HAP-1 (cell line): ENCODE data around the gene CABCOCO1.
"Not testable (repeated sequence)": the region's sequence is repeated elsewhere in the genome, so short reads cannot be mapped to it uniquely, and the experiment has no call there.

Experiments used
- DNase-seq, 2 experiments: peaks; one replicate each; pipeline ENCODE4 v3.0.0-alpha.2; 2016 to 2020; ENCODE audit warnings: low spot score in 2 of 2
- H3K27me3 ChIP-seq: fragments of 250-450 bp; sonication (Bioruptor Pico); 2 replicates; pipeline ENCODE4 v1.5.1; 2020; ENCODE audit warnings: low read depth, mild to moderate bottlenecking, moderate library complexity
- H3K36me3 ChIP-seq: fragments of 250-450 bp; sonication (Bioruptor Pico); replicated peaks from 2 replicates; pipeline ENCODE4 v1.5.1; 2020; ENCODE audit warnings: mild to moderate bottlenecking
- H3K4me1 ChIP-seq: fragments of 250-450 bp; sonication (Bioruptor Pico); 2 replicates; pipeline ENCODE4 v1.5.1; 2020; ENCODE audit warnings: mild to moderate bottlenecking
- H3K4me3 ChIP-seq: fragments of 250-450 bp; sonication (Bioruptor Pico); 2 replicates; pipeline ENCODE4 v1.5.1; 2020; ENCODE audit warnings: mild to moderate bottlenecking, moderate library complexity
- H3K9me3 ChIP-seq: fragments of 250-450 bp; sonication (Bioruptor Pico); 2 replicates; pipeline ENCODE4 v1.5.1; 2020; ENCODE audit warnings: mild to moderate bottlenecking, moderate library complexity
- in situ Hi-C: fragments of 300-500 bp; cut with MboI; formaldehyde crosslinking; loops from 3 replicates; pipeline ENCODE4 v1.14.3; 2020; ENCODE audit warnings: low sequenced_read_pairs, inconsistent platforms, mixed read lengths

Gene CABCOCO1

GRCh38 chr10:61705022-61705613 lies 42.4 kb downstream of the CABCOCO1 start:
- Histone ChIP-seq H3K4me3 (no peak overlapping the region), H3K36me3 (no peaks in the 10 kb centered on the region), H3K27me3 (no peaks in the 10 kb centered on the region), H3K4me1 (no peaks in the 10 kb centered on the region), H3K9me3 (no peaks in the 10 kb centered on the region)
- DNase-seq, result no peak
- in situ Hi-C loops, result no loop called here

- Histone ChIP-seq H3K27me3 (no peaks in the 10 kb centered on the region), H3K4me1 (no peaks in the 10 kb centered on the region)
- in situ Hi-C loops, result no loop called here
Measured at GRCh38 chr10:61708846-61709245, 46.1 kb downstream of the CABCOCO1 start.

GRCh38 chr10:61712105-61712504 lies 49.4 kb downstream of the CABCOCO1 start:
- H3K4me1 ChIP-seq, H3K9me3 ChIP-seq, H3K36me3 ChIP-seq, DNase-seq, in situ Hi-C loops, H3K27me3 ChIP-seq, H3K4me3 ChIP-seq: not testable (repeated sequence)

More at GRCh38 chr10:61708846-61709245, 46.1 kb downstream of the CABCOCO1 start:
- H3K36me3 ChIP-seq, result no peaks in the 10 kb centered on the region
- H3K4me3 ChIP-seq, result no peak overlapping the region
- no peaks in the 10 kb centered on the region for H3K9me3 ChIP-seq
- DNase-seq, result no peak

- H3K4me1 ChIP-seq, H3K36me3 ChIP-seq, in situ Hi-C loops, DNase-seq, H3K4me3 ChIP-seq, H3K9me3 ChIP-seq, H3K27me3 ChIP-seq: not testable (repeated sequence)
Measured at GRCh38 chr10:61719475-61719874, 56.7 kb downstream of the CABCOCO1 start.

- no peak overlapping the region for H3K4me3 ChIP-seq
- DNase-seq, result no peak
- H3K4me1 ChIP-seq, result no peaks in the 10 kb centered on the region
- no peaks in the 10 kb centered on the region for H3K36me3 ChIP-seq
- H3K27me3 ChIP-seq, result no peaks in the 10 kb centered on the region
- no peaks in the 10 kb centered on the region for H3K9me3 ChIP-seq
- in situ Hi-C loops, result no loop called here
Measured at GRCh38 chr10:61719906-61720305, 57.2 kb downstream of the CABCOCO1 start.

- Histone ChIP-seq H3K36me3 (no peaks in the 10 kb centered on the region), H3K4me3 (no peak overlapping the region), H3K27me3 (no peaks in the 10 kb centered on the region), H3K9me3 (no peaks in the 10 kb centered on the region), H3K4me1 (no peaks in the 10 kb centered on the region)
- DNase-seq, result no peak
- in situ Hi-C loops, result no loop called here
Measured at GRCh38 chr10:61721431-61721830, 58.7 kb downstream of the CABCOCO1 start.

GRCh38 chr10:61725221-61725620 lies 62.5 kb downstream of the CABCOCO1 start:
- not testable (repeated sequence) for H3K4me1 ChIP-seq, DNase-seq
- in situ Hi-C loops, result loop anchor here (25.0 kb wide), 1 partner anchor 913 kb away; no protein-coding TSS in a partner anchor

GRCh38 chr10:61729596-61729995 lies 66.9 kb downstream of the CABCOCO1 start:
- in situ Hi-C loops, result loop anchor here (25.0 kb wide), 1 partner anchor 917 kb away; no protein-coding TSS in a partner anchor
- H3K4me1 ChIP-seq, result no peaks in the 10 kb centered on the region
- no peak for DNase-seq

More at GRCh38 chr10:61725221-61725620, 62.5 kb downstream of the CABCOCO1 start:
- H3K27me3 ChIP-seq, H3K4me3 ChIP-seq, H3K9me3 ChIP-seq, H3K36me3 ChIP-seq: not testable (repeated sequence)

GRCh38 chr10:61730671-61731070 lies 67.9 kb downstream of the CABCOCO1 start:
- H3K4me3 ChIP-seq, result no peak overlapping the region
- no peak for DNase-seq
- H3K4me1 ChIP-seq, result no peaks in the 10 kb centered on the region
- in situ Hi-C loops, result loop anchor here (25.0 kb wide), 1 partner anchor 918 kb away; no protein-coding TSS in a partner anchor
- H3K36me3 ChIP-seq, result no peaks in the 10 kb centered on the region
- no peaks in the 10 kb centered on the region for H3K9me3 ChIP-seq
- no peaks in the 10 kb centered on the region for H3K27me3 ChIP-seq

More at GRCh38 chr10:61729596-61729995, 66.9 kb downstream of the CABCOCO1 start:
- no peaks in the 10 kb centered on the region for H3K36me3 ChIP-seq
- H3K27me3 ChIP-seq, result no peaks in the 10 kb centered on the region
- H3K4me3 ChIP-seq, result no peak overlapping the region
- H3K9me3 ChIP-seq, result no peaks in the 10 kb centered on the region

- Histone ChIP-seq H3K27me3 (no peaks in the 10 kb centered on the region), H3K9me3 (no peaks in the 10 kb centered on the region), H3K4me3 (no peak overlapping the region), H3K4me1 (no peaks in the 10 kb centered on the region), H3K36me3 (no peaks in the 10 kb centered on the region)
- in situ Hi-C loops, result loop anchor here (25.0 kb wide), 1 partner anchor 919 kb away; no protein-coding TSS in a partner anchor
- no peak for DNase-seq
Measured at GRCh38 chr10:61731638-61732037, 68.9 kb downstream of the CABCOCO1 start.

GRCh38 chr10:61732629-61733278 lies 70.0 kb downstream of the CABCOCO1 start:
- in situ Hi-C loops, result loop anchor here (25.0 kb wide), 1 partner anchor 920 kb away; no protein-coding TSS in a partner anchor
- H3K4me3 ChIP-seq, result no peak overlapping the region
- H3K9me3 ChIP-seq, result no peaks in the 10 kb centered on the region
- H3K36me3 ChIP-seq, result no peaks in the 10 kb centered on the region
- no peak for DNase-seq
- no peaks in the 10 kb centered on the region for H3K4me1 ChIP-seq
- no peaks in the 10 kb centered on the region for H3K27me3 ChIP-seq

GRCh38 chr10:61733358-61733940 lies 70.7 kb downstream of the CABCOCO1 start:
- Histone ChIP-seq H3K27me3 (no peaks in the 10 kb centered on the region), H3K36me3 (no peaks in the 10 kb centered on the region), H3K4me1 (no peaks in the 10 kb centered on the region), H3K4me3 (no peak overlapping the region), H3K9me3 (no peaks in the 10 kb centered on the region)
- in situ Hi-C loops, result loop anchor here (25.0 kb wide), 1 partner anchor 921 kb away; no protein-coding TSS in a partner anchor
- peak; percentile 57 to 62 for DNase-seq

- in situ Hi-C loops, result loop anchor here (25.0 kb wide), 1 partner anchor 924 kb away; no protein-coding TSS in a partner anchor
- no peaks in the 10 kb centered on the region for H3K36me3 ChIP-seq
Measured at GRCh38 chr10:61735882-61736281, 73.2 kb downstream of the CABCOCO1 start.

GRCh38 chr10:61737455-61737854 lies 74.7 kb downstream of the CABCOCO1 start:
- H3K4me1 ChIP-seq, H3K4me3 ChIP-seq, DNase-seq, H3K27me3 ChIP-seq, H3K9me3 ChIP-seq, H3K36me3 ChIP-seq: not testable (repeated sequence)
- in situ Hi-C loops, result loop anchor here (25.0 kb wide), 1 partner anchor 925 kb away; no protein-coding TSS in a partner anchor

More at GRCh38 chr10:61735882-61736281, 73.2 kb downstream of the CABCOCO1 start:
- Histone ChIP-seq H3K4me3 (no peak overlapping the region), H3K4me1 (no peaks in the 10 kb centered on the region), H3K27me3 (no peaks in the 10 kb centered on the region), H3K9me3 (no peaks in the 10 kb centered on the region)
- no peak for DNase-seq
